SK-N-SH treated with all-trans-retinoic acid at 6 μM for 48 hours (cell line): Measurements from ENCODE around the gene USE1.

ENCODE experiments used
- ATAC-seq: fragments of 200-7000 bp; cut with Tn5 transposase; 3 replicates; pipeline ENCODE4 v1.9.1; 2020; ENCODE audit warnings: mild to moderate bottlenecking, moderate library complexity
- ARNTL ChIP-seq: fragments of 450-650 bp; formaldehyde crosslinking; IDR thresholded peaks from 2 replicates; pipeline ENCODE4 v1.5.0; 2020; ENCODE audit warnings: low read depth, mild to moderate bottlenecking, moderate library complexity, borderline replicate concordance
- BACH2 ChIP-seq: fragments of 250-450 bp; sonication (Bioruptor Pico); IDR thresholded peaks from 2 replicates; pipeline ENCODE4 v1.9.0; 2021; ENCODE audit warnings: mild to moderate bottlenecking, borderline replicate concordance
- CSDC2 ChIP-seq: fragments of 250-450 bp; sonication (Bioruptor Pico); IDR thresholded peaks from 2 replicates; pipeline ENCODE4 v1.5.0; 2020; ENCODE audit warnings: mild to moderate bottlenecking, moderate library complexity
- ESRRG ChIP-seq: fragments of 250-450 bp; sonication (Bioruptor Pico); IDR thresholded peaks from 2 replicates; pipeline ENCODE4 v1.6.1; 2021; ENCODE audit warnings: mild to moderate bottlenecking
- GLIS3 ChIP-seq: fragments of 250-450 bp; sonication (Bioruptor Pico); IDR thresholded peaks from 2 replicates; pipeline ENCODE4 v1.5.0; 2020; ENCODE audit warnings: mild to moderate bottlenecking, moderate library complexity
- ISL1 ChIP-seq: fragments of 250-450 bp; sonication (Bioruptor Pico); IDR thresholded peaks from 2 replicates; pipeline ENCODE4 v2.1.2; 2022; ENCODE audit warnings: mild to moderate bottlenecking, moderate library complexity
- OSR1 ChIP-seq: fragments of 250-450 bp; sonication (Bioruptor Pico); IDR thresholded peaks from 2 replicates; pipeline ENCODE4 v1.8.0; 2022; ENCODE audit warnings: moderate library complexity, mild to moderate bottlenecking, inconsistent platforms
- PPARA ChIP-seq: fragments of 250-450 bp; sonication (Bioruptor Pico); IDR thresholded peaks from 2 replicates; pipeline ENCODE4 v1.5.0; 2020; ENCODE audit warnings: mild to moderate bottlenecking, borderline replicate concordance
- RARB ChIP-seq: fragments of 250-450 bp; sonication (Bioruptor Pico); IDR thresholded peaks from 2 replicates; pipeline ENCODE4 v1.8.0; 2021; ENCODE audit warnings: mild to moderate bottlenecking, moderate library complexity
- SNAI2 ChIP-seq: fragments of 250-450 bp; sonication (Bioruptor Pico); IDR thresholded peaks from 2 replicates; pipeline ENCODE4 v1.5.0; 2020; ENCODE audit warnings: mild to moderate bottlenecking, moderate library complexity
- TCF4 ChIP-seq: fragments of 250-450 bp; sonication (Bioruptor Pico); IDR thresholded peaks from 2 replicates; pipeline ENCODE4 v1.8.0; 2021; ENCODE audit warnings: mild to moderate bottlenecking, moderate library complexity, borderline replicate concordance
- TOX ChIP-seq: fragments of 250-450 bp; sonication (Bioruptor Pico); IDR thresholded peaks from 2 replicates; pipeline ENCODE4 v1.8.0; 2021; ENCODE audit warnings: mild to moderate bottlenecking, moderate library complexity, borderline replicate concordance
- ZC3H10 ChIP-seq: fragments of 250-450 bp; sonication (Bioruptor Pico); IDR thresholded peaks from 2 replicates; pipeline ENCODE4 v1.5.1; 2021; ENCODE audit warnings: mild to moderate bottlenecking, moderate library complexity
- ZFP3 ChIP-seq: fragments of 250-450 bp; sonication (Bioruptor Pico); IDR thresholded peaks from 2 replicates; pipeline ENCODE4 v1.5.0; 2020; ENCODE audit warnings: mild to moderate bottlenecking, moderate library complexity
- ZFP30 ChIP-seq: fragments of 450-650 bp; formaldehyde crosslinking; IDR thresholded peaks from 2 replicates; pipeline ENCODE4 v1.5.0; 2022; ENCODE audit warnings: mild to moderate bottlenecking, moderate library complexity
- ZNF565 ChIP-seq: fragments of 450-650 bp; formaldehyde crosslinking; conservative IDR thresholded peaks from 2 replicates; pipeline ENCODE4 v1.5.0; 2020; ENCODE audit warnings: low read depth, mild to moderate bottlenecking, moderate library complexity
- ZNF70 ChIP-seq: fragments of 450-650 bp; formaldehyde crosslinking; IDR thresholded peaks from 2 replicates; pipeline ENCODE4 v1.5.0; 2020; ENCODE audit warnings: mild to moderate bottlenecking, moderate library complexity
- ZNF8 ChIP-seq: fragments of 450-650 bp; formaldehyde crosslinking; IDR thresholded peaks from 2 replicates; pipeline ENCODE4 v1.5.0; 2020; ENCODE audit warnings: mild to moderate bottlenecking, moderate library complexity
- TF ChIP-seq, protein P1 (sequence below): fragments of 250-450 bp; sonication (Bioruptor Pico); IDR thresholded peaks from 2 replicates; pipeline ENCODE4 v1.5.0; 2020; ENCODE audit warnings: mild to moderate bottlenecking, moderate library complexity
- TF ChIP-seq, protein P2 (sequence below): fragments of 250-450 bp; sonication (Bioruptor Pico); IDR thresholded peaks from 2 replicates; pipeline ENCODE4 v1.8.0; 2021; ENCODE audit warnings: low read depth, mild to moderate bottlenecking, moderate library complexity, borderline replicate concordance
- TF ChIP-seq, protein P3 (sequence below): fragments of 250-450 bp; sonication (Bioruptor Pico); IDR thresholded peaks from 2 replicates; pipeline ENCODE4 v1.8.0; 2020; ENCODE audit warnings: mild to moderate bottlenecking, moderate library complexity, borderline replicate concordance
- TF ChIP-seq, protein P4 (sequence below): fragments of 250-450 bp; sonication (Bioruptor Pico); IDR thresholded peaks from 2 replicates; pipeline ENCODE4 v1.5.1; 2020; ENCODE audit warnings: low read depth, mild to moderate bottlenecking, moderate library complexity
- TF ChIP-seq, protein P5 (sequence below): fragments of 250-450 bp; sonication (Bioruptor Pico); IDR thresholded peaks from 2 replicates; pipeline ENCODE4 v1.5.1; 2021; ENCODE audit warnings: mild to moderate bottlenecking, moderate library complexity

The USE1 gene

DNA sequence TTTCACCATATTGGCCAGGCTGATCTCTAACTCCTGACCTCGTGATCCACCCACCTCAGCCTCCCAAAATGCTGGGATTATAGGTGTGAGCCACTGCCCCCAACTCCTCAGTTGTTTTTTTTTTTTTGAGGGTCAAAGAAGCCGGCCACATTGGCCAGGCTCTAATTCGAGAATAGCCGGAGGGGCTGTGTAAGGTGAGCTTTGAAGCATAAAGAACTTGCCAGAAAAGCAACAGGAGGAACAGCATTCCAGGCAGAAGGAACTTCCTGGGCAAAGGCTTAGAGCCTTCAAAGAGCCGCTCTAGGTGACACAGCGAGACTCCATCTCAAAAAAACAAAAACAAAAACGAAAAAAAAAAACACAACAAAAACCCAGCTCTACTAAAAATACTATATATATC lies 50.9 kb downstream of the USE1 start (continued):
- TF ChIP-seq ZFP3 (no peak), PPARA (CRISPR knock-in tag) (no peak), ZC3H10 (CRISPR knock-in tag) (no peak), ZNF70 (CRISPR knock-in tag) (no peak), ISL1 (CRISPR knock-in tag) (no peak)
- TF ChIP-seq, protein P1, sequence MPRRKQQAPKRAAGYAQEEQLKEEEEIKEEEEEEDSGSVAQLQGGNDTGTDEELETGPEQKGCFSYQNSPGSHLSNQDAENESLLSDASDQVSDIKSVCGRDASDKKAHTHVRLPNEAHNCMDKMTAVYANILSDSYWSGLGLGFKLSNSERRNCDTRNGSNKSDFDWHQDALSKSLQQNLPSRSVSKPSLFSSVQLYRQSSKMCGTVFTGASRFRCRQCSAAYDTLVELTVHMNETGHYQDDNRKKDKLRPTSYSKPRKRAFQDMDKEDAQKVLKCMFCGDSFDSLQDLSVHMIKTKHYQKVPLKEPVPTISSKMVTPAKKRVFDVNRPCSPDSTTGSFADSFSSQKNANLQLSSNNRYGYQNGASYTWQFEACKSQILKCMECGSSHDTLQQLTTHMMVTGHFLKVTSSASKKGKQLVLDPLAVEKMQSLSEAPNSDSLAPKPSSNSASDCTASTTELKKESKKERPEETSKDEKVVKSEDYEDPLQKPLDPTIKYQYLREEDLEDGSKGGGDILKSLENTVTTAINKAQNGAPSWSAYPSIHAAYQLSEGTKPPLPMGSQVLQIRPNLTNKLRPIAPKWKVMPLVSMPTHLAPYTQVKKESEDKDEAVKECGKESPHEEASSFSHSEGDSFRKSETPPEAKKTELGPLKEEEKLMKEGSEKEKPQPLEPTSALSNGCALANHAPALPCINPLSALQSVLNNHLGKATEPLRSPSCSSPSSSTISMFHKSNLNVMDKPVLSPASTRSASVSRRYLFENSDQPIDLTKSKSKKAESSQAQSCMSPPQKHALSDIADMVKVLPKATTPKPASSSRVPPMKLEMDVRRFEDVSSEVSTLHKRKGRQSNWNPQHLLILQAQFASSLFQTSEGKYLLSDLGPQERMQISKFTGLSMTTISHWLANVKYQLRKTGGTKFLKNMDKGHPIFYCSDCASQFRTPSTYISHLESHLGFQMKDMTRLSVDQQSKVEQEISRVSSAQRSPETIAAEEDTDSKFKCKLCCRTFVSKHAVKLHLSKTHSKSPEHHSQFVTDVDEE (CRISPR knock-in tag), result no peak

DNA sequence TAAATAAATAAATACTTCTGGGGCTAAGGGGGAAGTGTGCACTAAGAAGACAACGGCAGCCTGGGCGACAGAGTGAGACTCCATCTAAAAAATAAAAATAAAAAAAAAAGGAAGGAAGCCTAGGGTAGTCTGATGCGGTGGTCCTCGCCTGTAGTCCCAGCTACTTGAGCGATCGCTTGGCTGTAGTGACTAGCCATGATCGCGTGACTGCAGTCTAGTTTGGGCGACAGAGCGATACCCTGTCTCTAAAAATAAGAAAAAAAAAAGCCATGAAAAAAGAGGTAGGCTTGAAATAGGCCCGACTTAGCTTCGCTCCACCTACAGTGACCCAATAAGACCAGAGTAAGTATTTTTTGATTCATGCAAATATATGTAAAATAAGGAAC lies 51.4 kb downstream of the USE1 start:
- no peak for ATAC-seq
- TF ChIP-seq BACH2 (CRISPR knock-in tag), result no peak

DNA sequence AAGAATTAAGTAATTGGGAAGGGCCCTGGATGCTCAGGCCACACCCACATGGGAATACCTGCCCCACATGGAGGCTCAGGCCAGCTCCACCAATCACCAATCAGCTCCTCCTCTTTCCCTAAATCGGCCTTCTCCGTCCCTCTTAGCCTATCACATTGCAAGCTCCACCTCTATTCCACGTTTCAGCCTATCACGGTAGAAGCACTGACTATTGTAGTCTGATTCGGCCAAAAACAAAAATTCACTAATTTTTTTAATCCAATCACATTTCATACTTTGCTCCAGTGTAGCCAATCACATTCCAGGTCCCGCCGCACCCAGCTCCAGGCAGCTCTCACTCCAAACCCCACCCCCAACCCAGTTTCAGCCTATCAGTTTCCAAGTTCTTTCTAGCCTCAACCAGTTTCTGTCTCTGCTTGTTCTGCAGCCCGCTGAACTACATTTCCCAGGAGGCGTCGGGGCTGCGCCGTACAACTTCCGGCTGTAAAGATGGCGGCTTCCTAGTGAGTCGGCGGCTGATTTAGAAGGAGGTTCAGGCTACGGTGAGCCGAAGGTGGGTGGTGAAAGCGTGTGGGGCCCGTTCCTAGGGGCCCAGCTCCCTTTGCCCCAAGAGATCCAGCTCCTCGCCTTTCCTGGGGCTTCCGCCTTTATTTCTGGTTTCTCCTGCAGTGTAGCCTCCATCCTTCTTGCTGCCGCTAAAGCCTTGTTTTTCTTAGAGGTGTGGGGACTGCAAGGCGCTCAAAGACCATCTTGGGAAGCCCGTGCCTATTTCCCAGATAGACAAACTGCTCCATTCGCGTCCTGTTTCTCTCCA lies 52.0 kb downstream of the USE1 start, which contains the start of gene BABAM1:
Gene BABAM1 (plus strand): TSS at position 469 of the 814 bp plus-strand sequence. CDS start 1,364 bp downstream, outside the sequence.
- no peak for TF ChIP-seq TOX (CRISPR knock-in tag)
- TF ChIP-seq PPARA (CRISPR knock-in tag), result peak; percentile 97
- TF ChIP-seq SNAI2, result peak; percentile 99
- TF ChIP-seq, protein P1 (CRISPR knock-in tag), result peak; percentile 97
- peak; percentile 40; the same call in 1 of the 2 replicates for TF ChIP-seq OSR1 (CRISPR knock-in tag)
- no peak for TF ChIP-seq GLIS3 (CRISPR knock-in tag)
- no peak for TF ChIP-seq RARB (CRISPR knock-in tag)
- peak; percentile 93 for TF ChIP-seq ZNF565 (CRISPR knock-in tag)
- no peak for TF ChIP-seq TCF4 (CRISPR knock-in tag)
- TF ChIP-seq ZNF8 (CRISPR knock-in tag), result 0 out of 2 replicates have a peak, but pooled peaks have one; percentile 43
- peak; percentile 95 for TF ChIP-seq CSDC2 (CRISPR knock-in tag)
- no peak for TF ChIP-seq ZC3H10 (CRISPR knock-in tag)
- TF ChIP-seq ESRRG (CRISPR knock-in tag), result peak; percentile 41; the same call in 1 of the 2 replicates
- TF ChIP-seq, protein P2, sequence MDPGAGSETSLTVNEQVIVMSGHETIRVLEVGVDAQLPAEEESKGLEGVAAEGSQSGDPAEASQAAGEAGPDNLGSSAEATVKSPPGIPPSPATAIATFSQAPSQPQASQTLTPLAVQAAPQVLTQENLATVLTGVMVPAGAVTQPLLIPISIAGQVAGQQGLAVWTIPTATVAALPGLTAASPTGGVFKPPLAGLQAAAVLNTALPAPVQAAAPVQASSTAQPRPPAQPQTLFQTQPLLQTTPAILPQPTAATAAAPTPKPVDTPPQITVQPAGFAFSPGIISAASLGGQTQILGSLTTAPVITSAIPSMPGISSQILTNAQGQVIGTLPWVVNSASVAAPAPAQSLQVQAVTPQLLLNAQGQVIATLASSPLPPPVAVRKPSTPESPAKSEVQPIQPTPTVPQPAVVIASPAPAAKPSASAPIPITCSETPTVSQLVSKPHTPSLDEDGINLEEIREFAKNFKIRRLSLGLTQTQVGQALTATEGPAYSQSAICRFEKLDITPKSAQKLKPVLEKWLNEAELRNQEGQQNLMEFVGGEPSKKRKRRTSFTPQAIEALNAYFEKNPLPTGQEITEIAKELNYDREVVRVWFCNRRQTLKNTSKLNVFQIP (CRISPR knock-in tag), result no peak
- TF ChIP-seq ZFP3, result peak; percentile 67; the same call in 1 of the 2 replicates
- TF ChIP-seq, protein P3, sequence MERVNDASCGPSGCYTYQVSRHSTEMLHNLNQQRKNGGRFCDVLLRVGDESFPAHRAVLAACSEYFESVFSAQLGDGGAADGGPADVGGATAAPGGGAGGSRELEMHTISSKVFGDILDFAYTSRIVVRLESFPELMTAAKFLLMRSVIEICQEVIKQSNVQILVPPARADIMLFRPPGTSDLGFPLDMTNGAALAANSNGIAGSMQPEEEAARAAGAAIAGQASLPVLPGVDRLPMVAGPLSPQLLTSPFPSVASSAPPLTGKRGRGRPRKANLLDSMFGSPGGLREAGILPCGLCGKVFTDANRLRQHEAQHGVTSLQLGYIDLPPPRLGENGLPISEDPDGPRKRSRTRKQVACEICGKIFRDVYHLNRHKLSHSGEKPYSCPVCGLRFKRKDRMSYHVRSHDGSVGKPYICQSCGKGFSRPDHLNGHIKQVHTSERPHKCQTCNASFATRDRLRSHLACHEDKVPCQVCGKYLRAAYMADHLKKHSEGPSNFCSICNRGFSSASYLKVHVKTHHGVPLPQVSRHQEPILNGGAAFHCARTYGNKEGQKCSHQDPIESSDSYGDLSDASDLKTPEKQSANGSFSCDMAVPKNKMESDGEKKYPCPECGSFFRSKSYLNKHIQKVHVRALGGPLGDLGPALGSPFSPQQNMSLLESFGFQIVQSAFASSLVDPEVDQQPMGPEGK (CRISPR knock-in tag), result no peak
- TF ChIP-seq, protein P4, sequence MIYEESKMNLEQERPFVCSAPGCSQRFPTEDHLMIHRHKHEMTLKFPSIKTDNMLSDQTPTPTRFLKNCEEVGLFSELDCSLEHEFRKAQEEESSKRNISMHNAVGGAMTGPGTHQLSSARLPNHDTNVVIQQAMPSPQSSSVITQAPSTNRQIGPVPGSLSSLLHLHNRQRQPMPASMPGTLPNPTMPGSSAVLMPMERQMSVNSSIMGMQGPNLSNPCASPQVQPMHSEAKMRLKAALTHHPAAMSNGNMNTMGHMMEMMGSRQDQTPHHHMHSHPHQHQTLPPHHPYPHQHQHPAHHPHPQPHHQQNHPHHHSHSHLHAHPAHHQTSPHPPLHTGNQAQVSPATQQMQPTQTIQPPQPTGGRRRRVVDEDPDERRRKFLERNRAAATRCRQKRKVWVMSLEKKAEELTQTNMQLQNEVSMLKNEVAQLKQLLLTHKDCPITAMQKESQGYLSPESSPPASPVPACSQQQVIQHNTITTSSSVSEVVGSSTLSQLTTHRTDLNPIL (CRISPR knock-in tag), result no peak
- TF ChIP-seq BACH2 (CRISPR knock-in tag), result peak; percentile 87; the same call in 1 of the 2 replicates
- peak; percentile 30; the same call in 1 of the 2 replicates for TF ChIP-seq ISL1 (CRISPR knock-in tag)
- peak; percentile 66; the same call in 1 of the 2 replicates for TF ChIP-seq ARNTL (CRISPR knock-in tag)
- TF ChIP-seq, protein P5, sequence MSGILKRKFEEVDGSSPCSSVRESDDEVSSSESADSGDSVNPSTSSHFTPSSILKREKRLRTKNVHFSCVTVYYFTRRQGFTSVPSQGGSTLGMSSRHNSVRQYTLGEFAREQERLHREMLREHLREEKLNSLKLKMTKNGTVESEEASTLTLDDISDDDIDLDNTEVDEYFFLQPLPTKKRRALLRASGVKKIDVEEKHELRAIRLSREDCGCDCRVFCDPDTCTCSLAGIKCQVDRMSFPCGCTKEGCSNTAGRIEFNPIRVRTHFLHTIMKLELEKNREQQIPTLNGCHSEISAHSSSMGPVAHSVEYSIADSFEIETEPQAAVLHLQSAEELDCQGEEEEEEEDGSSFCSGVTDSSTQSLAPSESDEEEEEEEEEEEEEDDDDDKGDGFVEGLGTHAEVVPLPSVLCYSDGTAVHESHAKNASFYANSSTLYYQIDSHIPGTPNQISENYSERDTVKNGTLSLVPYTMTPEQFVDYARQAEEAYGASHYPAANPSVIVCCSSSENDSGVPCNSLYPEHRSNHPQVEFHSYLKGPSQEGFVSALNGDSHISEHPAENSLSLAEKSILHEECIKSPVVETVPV, result no peak
- peak; percentile 14; the same call in 1 of the 2 replicates for TF ChIP-seq ZFP30 (CRISPR knock-in tag)
- peak; percentile 52; the same call in 1 of the 2 replicates for TF ChIP-seq ZNF70 (CRISPR knock-in tag)
- ATAC-seq, result peak; percentile 97
